SK-MEL-5 (cell line): ENCODE results near the gene PTBP3. TPM values are rescaled to one million over a fixed set of nuclear protein-coding genes. Genes with fewer than 3 reads are reported as not detected.
"Not testable (repeated sequence)": the region's sequence is repeated elsewhere in the genome, so short reads cannot be mapped to it uniquely, and the experiment has no call there.

Experiments used
- DNase-seq: peaks from one replicate; pipeline ENCODE4 v3.0.0-alpha.2; 2016; ENCODE audit warnings: low read depth, low spot score
- in situ Hi-C: cut with HindIII; loops from 2 replicates; pipeline ENCODE4 v1.10.0; 2016; ENCODE audit warnings: low sequenced_read_pairs, high pct_unique_total_duplicates, low pct_unique_long_range_greater_than_20kb
- polyA plus RNA-seq, 2 experiments: library from polyadenylated mRNA; depleted of rRNA; stranded (reverse); fragments of >200 nt; gene quantifications; 2 replicates each; pipeline ENCODE4 v1.2.3, GENCODE V29; 2015
- total RNA-seq: library from RNA; depleted of rRNA; stranded (reverse); fragments of >200 nt; shearing (Covaris generic); gene quantifications from 2 replicates; pipeline ENCODE4 v1.2.3, GENCODE V29; 2014; rRNA removed

Gene PTBP3
- 41.8 and 42.7 TPM in 2 replicates for total RNA-seq
- 59.9 and 72.6 TPM in 2 replicates for polyA plus RNA-seq (2015; cell fraction: cytosol; rRNA removed)
- polyA plus RNA-seq (2015; cell fraction: nucleus; rRNA removed): 24.7 and 28.0 TPM in 2 replicates

- DNase-seq: peak; percentile 72
- in situ Hi-C loops: no loop called here
These were observed at the start of gene PTBP3 for GRCh38 chr9:112332977-112333638. TSS of gene PTBP3 (minus strand) at chr9:112333619. CDS start at chr9:112297865, 35,754 bp downstream.

GRCh38 chr9:112382501-112383364 lies 49.3 kb upstream of the PTBP3 start:
- in situ Hi-C loops: no loop called here
- no peak for DNase-seq

- DNase-seq: no peak
- in situ Hi-C loops: no loop called here
These were observed 48.6 kb upstream of the PTBP3 start for GRCh38 chr9:112382066-112382465.

- in situ Hi-C loops: no loop called here
These were observed 47.4 kb upstream of the PTBP3 start for GRCh38 chr9:112380825-112381221.

GRCh38 chr9:112380102-112380824 lies 46.8 kb upstream of the PTBP3 start, which contains the start of gene HSDL2:
TSS of gene HSDL2 (plus strand) at chr9:112380108. CDS start at chr9:112380164, 56 bp downstream.
- in situ Hi-C loops: no loop called here
- no peak for DNase-seq

More at GRCh38 chr9:112380825-112381221, 47.4 kb upstream of the PTBP3 start:
- DNase-seq: peak; percentile 31

GRCh38 chr9:112379177-112380101 lies 46.0 kb upstream of the PTBP3 start:
- in situ Hi-C loops: no loop called here
- DNase-seq: peak; percentile 98

GRCh38 chr9:112378328-112379176 lies 45.1 kb upstream of the PTBP3 start:
- no peak for DNase-seq
- in situ Hi-C loops: no loop called here

- no peak for DNase-seq
- in situ Hi-C loops: no loop called here
These were observed 44.4 kb upstream of the PTBP3 start for GRCh38 chr9:112377684-112378327.

GRCh38 chr9:112377087-112377486 lies 43.7 kb upstream of the PTBP3 start:
- in situ Hi-C loops: no loop called here
- no peak for DNase-seq

GRCh38 chr9:112375361-112375760 lies 41.9 kb upstream of the PTBP3 start:
- no peak for DNase-seq
- in situ Hi-C loops: no loop called here

GRCh38 chr9:112374232-112374631 lies 40.8 kb upstream of the PTBP3 start:
- in situ Hi-C loops, DNase-seq: not testable (repeated sequence)

- DNase-seq, in situ Hi-C loops: not testable (repeated sequence)
These were observed 40.2 kb upstream of the PTBP3 start for GRCh38 chr9:112373666-112374065.

GRCh38 chr9:112371060-112371459 lies 37.6 kb upstream of the PTBP3 start:
- DNase-seq: no peak
- in situ Hi-C loops: no loop called here

GRCh38 chr9:112369817-112370216 lies 36.4 kb upstream of the PTBP3 start:
- in situ Hi-C loops: no loop called here
- no peak for DNase-seq

GRCh38 chr9:112367465-112367864 lies 34.0 kb upstream of the PTBP3 start:
- in situ Hi-C loops: no loop called here
- DNase-seq: no peak

GRCh38 chr9:112366591-112366990 lies 33.2 kb upstream of the PTBP3 start:
- in situ Hi-C loops: no loop called here
- DNase-seq: peak; percentile 11
